Ureter (tissue), 1 donor: ENCODE measurements around the gene C1orf52. TPM values are rescaled to one million over a fixed set of nuclear protein-coding genes. Genes with fewer than 3 reads are reported as not detected.

Source experiments
- total RNA-seq: library from RNA; stranded (reverse); gene quantifications from one replicate; pipeline ENCODE4 v1.2.4, GENCODE V29; 2023
- donor health status: DM: yes; HTN: yes; CAD: no.

Gene C1orf52
- total RNA-seq, 1 donor from 2014 or later: 30.0 TPM

Other genes starting within 250 kb of the C1orf52 start
- 3.2 TPM for gene MCOLN3, start 211.2 kb downstream of the C1orf52 start, total RNA-seq
- 17.0 TPM for gene SYDE2, start 58.6 kb downstream of the C1orf52 start, total RNA-seq
- gene BCL10, start 17.0 kb upstream of the C1orf52 start, total RNA-seq: 34.9 TPM
- gene DDAH1, start 205.5 kb upstream of the C1orf52 start, total RNA-seq: 51.2 TPM